ENCODE data around the gene ADGRA3. TPM values are rescaled to one million over a fixed set of nuclear protein-coding genes. Genes with fewer than 3 reads are reported as not detected.

The ADGRA3 gene
- polyA plus RNA-seq, 2 donors = 4.3 to 4.8 TPM

DNA sequence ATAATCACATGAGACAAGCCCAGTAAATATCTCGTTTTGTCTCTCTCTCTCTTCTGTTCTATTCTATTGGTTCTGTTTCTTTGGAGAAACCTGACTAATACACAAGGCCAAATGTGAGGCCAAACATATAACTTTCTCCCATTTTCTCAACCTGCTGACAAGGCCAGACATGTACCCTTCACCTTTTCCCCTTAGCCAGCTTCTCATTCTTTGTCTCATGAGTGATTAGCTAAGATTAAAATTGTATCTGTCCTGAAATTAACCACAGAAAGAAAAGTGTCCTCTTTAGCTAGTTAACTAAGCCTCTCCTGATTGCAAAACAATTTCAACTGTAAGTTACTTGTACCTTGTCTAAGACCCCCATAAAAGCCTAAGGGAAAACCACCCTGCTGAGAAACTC, 18.5 kb upstream of the ADGRA3 start:
- Histone ChIP-seq H3K4me3 (ENCODE audit: low read depth in 1 of 2, low read length in 2 of 2) (no peak overlapping the region), H3K4me1 (ENCODE audit: control insufficient read depth in 2 of 2, insufficient read depth in 2 of 2, low read length in 1 of 2) (no peaks in the 10 kb centered on the region), H3K27me3 (ENCODE audit: control insufficient read depth in 1 of 2, insufficient read depth in 2 of 2, low read length in 2 of 2) (no peaks in the 10 kb centered on the region), H3K27ac (ENCODE audit: low read depth in 2 of 2, low read length in 1 of 2) (no peak overlapping the region), H3K9me3 (ENCODE audit: control insufficient read depth in 2 of 2, insufficient read depth in 1 of 2, low read depth in 1 of 2, low read length in 1 of 2) (peaks cover 0 to 2% of the 10 kb centered on the region in 2 donors), H3K36me3 (ENCODE audit: control insufficient read depth in 2 of 2, insufficient read depth in 2 of 2, low read length in 1 of 2) (no peaks in the 10 kb centered on the region)
- 81 to 84% methylated on average over 1 of the region's 1 CpG for WGBS, 2 donors

DNA sequence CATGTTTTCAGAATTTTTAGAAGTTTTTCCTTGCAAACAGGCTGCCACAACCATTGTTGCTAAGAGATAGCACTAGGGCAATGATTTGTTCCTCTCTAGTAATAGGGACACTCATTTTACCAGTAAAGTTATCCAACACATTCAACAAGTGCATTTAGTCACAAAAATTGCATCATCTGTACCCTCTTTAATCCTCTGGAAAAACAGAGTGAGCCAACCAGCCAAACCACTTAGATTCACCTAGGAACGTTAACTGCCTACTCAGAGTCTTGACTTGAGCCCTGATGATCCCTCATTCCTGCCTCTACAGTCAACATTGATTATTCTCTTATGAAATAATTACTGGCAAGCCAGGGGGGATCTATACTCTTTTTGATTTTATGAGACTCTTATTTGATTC, 17.0 kb upstream of the ADGRA3 start:
- no peak overlapping the region for H3K27ac ChIP-seq (ENCODE audit: low read depth in 2 of 2, low read length in 1 of 2)
- no peaks in the 10 kb centered on the region for H3K4me1 ChIP-seq (ENCODE audit: control insufficient read depth in 2 of 2, insufficient read depth in 2 of 2, low read length in 1 of 2)
- peaks cover 0 to 2% of the 10 kb centered on the region in 2 donors for H3K9me3 ChIP-seq (ENCODE audit: control insufficient read depth in 2 of 2, insufficient read depth in 1 of 2, low read depth in 1 of 2, low read length in 1 of 2)
- WGBS, 2 donors = 49 to 60% methylated on average over 1 of the region's 1 CpG
- H3K36me3 ChIP-seq (ENCODE audit: control insufficient read depth in 2 of 2, insufficient read depth in 2 of 2, low read length in 1 of 2) = no peaks in the 10 kb centered on the region
- H3K4me3 ChIP-seq (ENCODE audit: low read depth in 1 of 2, low read length in 2 of 2) = no peak overlapping the region
- no peaks in the 10 kb centered on the region for H3K27me3 ChIP-seq (ENCODE audit: control insufficient read depth in 1 of 2, insufficient read depth in 2 of 2, low read length in 2 of 2)

DNA sequence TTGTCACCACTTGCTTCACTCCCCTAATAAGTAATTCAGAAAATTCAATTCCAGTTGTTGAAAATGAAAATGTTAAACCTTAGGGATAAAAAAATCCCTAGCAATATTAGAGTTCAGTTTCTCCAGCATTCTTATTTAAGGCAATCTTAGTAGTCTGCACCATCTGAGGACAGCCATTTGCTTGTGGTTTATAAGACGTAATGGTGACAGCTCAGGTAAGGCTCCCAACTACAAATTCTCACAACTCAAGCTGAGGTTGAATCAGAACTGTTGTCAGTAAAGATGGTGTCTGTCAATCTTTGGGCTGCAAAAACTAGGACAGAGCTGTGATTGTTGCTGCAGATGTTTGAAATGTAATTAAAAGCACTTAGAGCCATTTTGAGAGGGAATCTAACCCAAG, 16.3 kb upstream of the ADGRA3 start:
- no peaks in the 10 kb centered on the region for H3K4me1 ChIP-seq (ENCODE audit: control insufficient read depth in 2 of 2, insufficient read depth in 2 of 2, low read length in 1 of 2)
- no peaks in the 10 kb centered on the region for H3K36me3 ChIP-seq (ENCODE audit: control insufficient read depth in 2 of 2, insufficient read depth in 2 of 2, low read length in 1 of 2)
- no peak overlapping the region for H3K4me3 ChIP-seq (ENCODE audit: low read depth in 1 of 2, low read length in 2 of 2)
- no peak overlapping the region for H3K27ac ChIP-seq (ENCODE audit: low read depth in 2 of 2, low read length in 1 of 2)
- WGBS, 2 donors = 76 to 83% methylated on average over 1 of the region's 1 CpG
- no peaks in the 10 kb centered on the region for H3K27me3 ChIP-seq (ENCODE audit: control insufficient read depth in 1 of 2, insufficient read depth in 2 of 2, low read length in 2 of 2)
- peaks cover 0 to 2% of the 10 kb centered on the region in 2 donors for H3K9me3 ChIP-seq (ENCODE audit: control insufficient read depth in 2 of 2, insufficient read depth in 1 of 2, low read depth in 1 of 2, low read length in 1 of 2)

DNA sequence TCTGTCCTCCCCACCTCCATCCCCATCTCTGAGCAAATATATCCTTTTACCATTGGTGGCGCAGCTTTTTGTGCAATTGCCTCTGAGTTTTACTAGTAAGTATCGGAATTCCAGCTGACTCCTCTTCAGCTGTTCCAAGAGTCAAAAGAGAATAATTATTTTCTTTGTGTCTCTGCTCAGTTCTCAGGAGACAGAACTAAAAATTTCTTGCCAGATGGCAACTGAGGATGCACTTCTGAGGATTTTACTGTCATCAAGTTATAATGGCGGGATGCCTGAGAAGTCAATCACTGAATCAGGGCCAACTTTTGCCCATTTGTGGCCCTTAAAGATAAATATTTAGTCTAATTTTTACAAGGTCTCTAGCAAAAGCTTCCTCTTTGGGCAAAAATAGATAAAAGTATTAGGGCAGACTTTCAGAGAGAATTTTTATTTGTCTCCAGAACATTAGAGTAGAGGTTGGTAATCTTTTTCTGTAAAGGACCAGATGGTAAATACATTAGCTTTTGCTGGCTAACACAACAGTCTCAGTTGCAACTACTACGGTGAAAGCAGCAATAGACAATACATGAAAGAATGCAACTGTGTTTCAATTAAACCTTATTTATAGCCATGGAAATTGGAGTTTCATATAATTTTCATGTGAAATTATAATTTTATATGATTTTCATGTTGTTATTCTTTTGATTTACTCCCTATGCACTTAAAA, 15.6 kb upstream of the ADGRA3 start:
- 55 to 73% methylated on average over 4 of the region's 4 CpGs for WGBS, 2 donors
- Histone ChIP-seq H3K4me1 (ENCODE audit: control insufficient read depth in 2 of 2, insufficient read depth in 2 of 2, low read length in 1 of 2) (no peaks in the 10 kb centered on the region), H3K9me3 (ENCODE audit: control insufficient read depth in 2 of 2, insufficient read depth in 1 of 2, low read depth in 1 of 2, low read length in 1 of 2) (peaks cover 0 to 2% of the 10 kb centered on the region in 2 donors), H3K36me3 (ENCODE audit: control insufficient read depth in 2 of 2, insufficient read depth in 2 of 2, low read length in 1 of 2) (no peaks in the 10 kb centered on the region), H3K4me3 (ENCODE audit: low read depth in 1 of 2, low read length in 2 of 2) (no peak overlapping the region), H3K27ac (ENCODE audit: low read depth in 2 of 2, low read length in 1 of 2) (no peak overlapping the region), H3K27me3 (ENCODE audit: control insufficient read depth in 1 of 2, insufficient read depth in 2 of 2, low read length in 2 of 2) (no peaks in the 10 kb centered on the region)

DNA sequence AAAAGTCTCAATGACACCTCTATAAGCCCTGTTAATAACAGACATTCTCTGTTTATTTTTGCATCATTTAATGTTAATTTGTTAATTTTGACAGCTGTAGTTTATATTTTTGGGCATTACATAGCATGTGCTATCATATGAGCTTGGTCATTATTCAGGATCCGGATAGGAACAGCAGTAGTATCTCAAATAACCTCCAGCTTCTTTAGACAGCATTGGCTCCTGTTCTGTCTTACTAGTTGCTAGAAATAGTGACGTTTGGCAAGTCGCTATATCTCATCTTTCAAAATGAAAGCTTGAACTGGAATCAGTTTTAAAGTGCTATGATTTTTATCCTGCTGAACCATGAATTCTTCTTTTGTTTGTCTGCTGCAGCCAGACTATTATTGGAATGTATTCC, 9.0 kb upstream of the ADGRA3 start:
- Histone ChIP-seq H3K27me3 (ENCODE audit: control insufficient read depth in 1 of 2, insufficient read depth in 2 of 2, low read length in 2 of 2) (no peaks in the 10 kb centered on the region), H3K4me1 (ENCODE audit: control insufficient read depth in 2 of 2, insufficient read depth in 2 of 2, low read length in 1 of 2) (no peaks in the 10 kb centered on the region), H3K4me3 (ENCODE audit: low read depth in 1 of 2, low read length in 2 of 2) (no peak overlapping the region), H3K9me3 (ENCODE audit: control insufficient read depth in 2 of 2, insufficient read depth in 1 of 2, low read depth in 1 of 2, low read length in 1 of 2) (no peaks in the 10 kb centered on the region), H3K36me3 (ENCODE audit: control insufficient read depth in 2 of 2, insufficient read depth in 2 of 2, low read length in 1 of 2) (no peaks in the 10 kb centered on the region), H3K27ac (ENCODE audit: low read depth in 2 of 2, low read length in 1 of 2) (no peak overlapping the region)
- WGBS, 2 donors = 50 to 56% methylated on average over 3 of the region's 3 CpGs

DNA sequence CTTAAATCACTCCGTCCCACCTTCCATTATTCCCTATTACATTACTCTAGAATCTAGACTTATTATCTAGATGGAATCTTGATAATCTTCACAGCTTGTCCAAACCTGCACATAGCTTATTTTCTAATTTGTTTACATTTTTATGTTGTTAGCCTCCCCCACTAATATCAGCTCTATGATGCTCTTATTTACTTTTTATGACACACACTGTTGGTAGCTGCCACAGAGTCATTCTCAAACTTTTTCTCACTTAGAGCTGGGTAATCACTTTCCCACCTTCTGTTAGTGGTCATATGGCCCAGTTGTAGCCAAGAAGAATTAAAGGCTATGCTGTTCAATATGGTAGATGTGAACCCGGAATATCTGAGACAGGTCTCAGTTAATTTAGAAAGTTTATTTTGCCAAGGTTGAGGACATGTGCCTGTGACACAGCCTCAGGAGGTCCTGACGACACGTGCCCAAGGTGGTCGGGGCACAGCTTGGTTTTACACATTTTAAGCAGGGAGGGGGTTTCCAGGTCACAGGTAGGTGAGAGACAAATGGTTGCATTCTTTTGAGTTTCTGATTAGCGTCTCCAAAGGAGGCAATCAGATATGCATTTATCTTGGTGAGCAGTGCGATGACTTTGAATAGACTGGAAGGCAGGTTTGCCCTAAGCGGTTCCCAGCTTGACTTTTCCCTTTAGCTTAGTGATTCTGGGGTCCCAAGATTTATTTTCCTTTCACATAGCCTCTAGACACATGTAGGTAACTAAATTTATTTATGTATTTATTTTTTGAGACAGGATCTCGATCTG, 7.0 kb upstream of the ADGRA3 start:
- Histone ChIP-seq H3K4me3 (ENCODE audit: low read depth in 1 of 2, low read length in 2 of 2) (no peak overlapping the region), H3K36me3 (ENCODE audit: control insufficient read depth in 2 of 2, insufficient read depth in 2 of 2, low read length in 1 of 2) (no peaks in the 10 kb centered on the region), H3K27ac (ENCODE audit: low read depth in 2 of 2, low read length in 1 of 2) (no peak overlapping the region), H3K27me3 (ENCODE audit: control insufficient read depth in 1 of 2, insufficient read depth in 2 of 2, low read length in 2 of 2) (no peaks in the 10 kb centered on the region), H3K4me1 (ENCODE audit: control insufficient read depth in 2 of 2, insufficient read depth in 2 of 2, low read length in 1 of 2) (no peaks in the 10 kb centered on the region), H3K9me3 (ENCODE audit: control insufficient read depth in 2 of 2, insufficient read depth in 1 of 2, low read depth in 1 of 2, low read length in 1 of 2) (no peaks in the 10 kb centered on the region)
- WGBS, 2 donors = 86 to 87% methylated on average over 9 of the region's 9 CpGs

DNA sequence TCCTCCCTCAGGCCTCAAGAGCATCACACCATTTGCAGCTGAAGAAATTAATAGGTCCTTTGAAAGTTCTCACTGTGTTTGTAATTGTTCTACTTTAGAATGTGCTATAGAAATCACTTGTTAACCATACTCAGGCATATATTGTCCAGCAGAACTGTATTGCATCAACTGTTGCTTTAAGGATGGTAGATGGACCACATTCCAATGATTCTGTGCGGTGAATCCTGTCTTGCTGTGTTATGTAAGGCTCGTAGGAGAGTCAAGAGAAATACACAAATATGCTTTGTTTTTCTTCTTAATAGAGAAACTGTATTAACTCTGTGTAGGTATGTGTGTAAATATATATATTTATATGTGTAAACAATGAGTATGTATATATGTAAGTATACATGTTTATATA, 6.3 kb upstream of the ADGRA3 start:
- Histone ChIP-seq H3K27me3 (ENCODE audit: control insufficient read depth in 1 of 2, insufficient read depth in 2 of 2, low read length in 2 of 2) (no peaks in the 10 kb centered on the region), H3K4me1 (ENCODE audit: control insufficient read depth in 2 of 2, insufficient read depth in 2 of 2, low read length in 1 of 2) (no peaks in the 10 kb centered on the region), H3K9me3 (ENCODE audit: control insufficient read depth in 2 of 2, insufficient read depth in 1 of 2, low read depth in 1 of 2, low read length in 1 of 2) (no peaks in the 10 kb centered on the region), H3K27ac (ENCODE audit: low read depth in 2 of 2, low read length in 1 of 2) (no peak overlapping the region), H3K36me3 (ENCODE audit: control insufficient read depth in 2 of 2, insufficient read depth in 2 of 2, low read length in 1 of 2) (no peaks in the 10 kb centered on the region), H3K4me3 (ENCODE audit: low read depth in 1 of 2, low read length in 2 of 2) (no peak overlapping the region)
- 50 to 70% methylated on average over 2 of the region's 2 CpGs for WGBS, 2 donors

DNA sequence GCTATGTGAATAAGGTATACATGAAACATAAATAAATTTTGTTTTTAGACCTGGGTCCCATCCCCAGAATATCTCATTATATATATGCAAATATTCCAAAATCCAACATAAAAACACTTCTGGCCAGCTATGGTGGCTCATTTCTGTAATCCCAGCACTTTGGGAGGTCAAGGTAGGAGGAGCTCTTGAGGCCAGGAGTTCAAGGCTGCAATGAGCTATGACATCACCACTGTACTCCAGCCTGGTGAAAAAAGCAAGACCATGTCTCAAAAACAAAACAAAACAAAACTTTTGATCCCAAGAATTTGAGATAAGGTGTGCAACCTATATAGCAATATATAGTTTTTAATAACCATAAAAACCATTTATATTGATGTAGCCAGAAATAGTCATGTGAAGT, 5.4 kb upstream of the ADGRA3 start:
- H3K4me1 ChIP-seq (ENCODE audit: control insufficient read depth in 2 of 2, insufficient read depth in 2 of 2, low read length in 1 of 2) = no peaks in the 10 kb centered on the region
- H3K9me3 ChIP-seq (ENCODE audit: control insufficient read depth in 2 of 2, insufficient read depth in 1 of 2, low read depth in 1 of 2, low read length in 1 of 2) = no peaks in the 10 kb centered on the region
- H3K27me3 ChIP-seq (ENCODE audit: control insufficient read depth in 1 of 2, insufficient read depth in 2 of 2, low read length in 2 of 2) = no peaks in the 10 kb centered on the region
- H3K27ac ChIP-seq (ENCODE audit: low read depth in 2 of 2, low read length in 1 of 2) = no peak overlapping the region
- H3K4me3 ChIP-seq (ENCODE audit: low read depth in 1 of 2, low read length in 2 of 2) = no peak overlapping the region
- no peaks in the 10 kb centered on the region for H3K36me3 ChIP-seq (ENCODE audit: control insufficient read depth in 2 of 2, insufficient read depth in 2 of 2, low read length in 1 of 2)

DNA sequence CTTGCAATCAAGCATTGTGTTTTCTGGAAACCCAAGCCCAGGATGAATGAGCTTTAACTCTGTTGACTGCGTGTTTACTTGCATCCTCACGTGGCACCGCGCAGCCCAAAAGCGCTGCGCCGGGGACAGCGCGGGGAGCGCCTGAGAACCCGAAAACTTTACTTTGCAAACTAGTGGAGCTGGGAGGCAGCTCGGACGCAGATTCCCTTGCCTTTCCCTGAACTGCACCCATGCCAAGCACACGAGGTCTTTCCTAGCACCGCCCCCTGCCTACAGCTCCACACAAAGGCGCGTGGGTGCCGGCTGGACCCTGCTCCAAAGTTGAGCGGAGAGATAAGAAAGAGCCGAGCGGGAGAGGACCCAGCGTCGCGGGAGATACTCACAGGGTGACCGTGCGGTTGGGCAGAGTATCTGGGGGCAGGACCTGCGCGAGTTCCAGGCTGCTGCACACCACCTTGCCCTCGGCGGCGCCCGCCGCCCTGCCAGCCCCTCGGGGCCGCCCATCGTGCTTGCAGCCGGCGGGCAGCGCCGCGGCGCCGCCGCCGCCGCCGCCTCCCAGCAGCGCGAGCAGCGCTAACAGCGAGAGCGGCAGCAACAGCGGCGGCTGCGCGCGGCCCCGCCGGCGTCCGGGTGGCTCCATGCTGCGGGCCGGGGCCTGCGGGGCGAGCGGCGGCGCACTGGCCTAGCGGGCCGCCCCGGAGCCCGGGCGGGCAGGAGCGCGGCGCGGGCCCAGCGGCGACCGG, 550 bp downstream of the ADGRA3 start:
- Histone ChIP-seq H3K9me3 (ENCODE audit: control insufficient read depth in 2 of 2, insufficient read depth in 1 of 2, low read depth in 1 of 2, low read length in 1 of 2) (no peaks in the 10 kb centered on the region), H3K27ac (ENCODE audit: low read depth in 2 of 2, low read length in 1 of 2) (peak overlapping the region; percentile 64 to 82), H3K4me3 (ENCODE audit: low read depth in 1 of 2, low read length in 2 of 2) (peak overlapping the region; percentile 50 to 73), H3K36me3 (ENCODE audit: control insufficient read depth in 2 of 2, insufficient read depth in 2 of 2, low read length in 1 of 2) (no peaks in the 10 kb centered on the region), H3K27me3 (ENCODE audit: control insufficient read depth in 1 of 2, insufficient read depth in 2 of 2, low read length in 2 of 2) (no peaks in the 10 kb centered on the region), H3K4me1 (ENCODE audit: control insufficient read depth in 2 of 2, insufficient read depth in 2 of 2, low read length in 1 of 2) (peaks cover 0 to 2% of the 10 kb centered on the region in 2 donors)
- WGBS, 2 donors = 0 to 1% methylated on average over 43 to 80 of the region's 80 CpGs
